BLaER1 treated with 17β-estradiol and CSF1 and Interleukin-3, amounts not matched to agents 10 nM and 100 nM (cell line): ENCODE results near the gene PRPF18.

ENCODE experiments used
- H3K27ac ChIP-seq, 11 experiments: shearing (Covaris generic); formaldehyde crosslinking; 2 replicates each; pipeline ENCODE4 v1.8.1; 2022
- H3K27me3 ChIP-seq, 11 experiments: shearing (Covaris generic); formaldehyde crosslinking; 2 replicates each; pipeline ENCODE4 v1.8.1; 2022
- H3K36me3 ChIP-seq, 11 experiments: shearing (Covaris generic); formaldehyde crosslinking; 2 replicates each; pipeline ENCODE4 v1.8.1; 2022
- H3K4me1 ChIP-seq, 10 experiments: shearing (Covaris generic); formaldehyde crosslinking; 2 replicates each; pipeline ENCODE4 v1.8.1; 2022
- H3K4me2 ChIP-seq, 11 experiments: shearing (Covaris generic); formaldehyde crosslinking; 2 replicates each; pipeline ENCODE4 v1.8.1; 2022
- H3K4me3 ChIP-seq, 10 experiments: shearing (Covaris generic); formaldehyde crosslinking; 2 replicates each; pipeline ENCODE4 v1.8.1; 2022
- H3K9ac ChIP-seq, 11 experiments: shearing (Covaris generic); formaldehyde crosslinking; 2 replicates each; pipeline ENCODE4 v1.8.1; 2022
- H3K9me3 ChIP-seq, 11 experiments: shearing (Covaris generic); formaldehyde crosslinking; replicated peaks in 1 of 11; 2 replicates each; pipeline ENCODE4 v1.8.1; 2022
- H4K20me1 ChIP-seq, 11 experiments: shearing (Covaris generic); formaldehyde crosslinking; 2 replicates each; pipeline ENCODE4 v1.8.1; 2022
- Cebpa-rat ChIP-seq, 11 experiments: shearing (Covaris generic); IDR thresholded peaks; 2 replicates each; pipeline ENCODE4 v1.8.1; 2022

The PRPF18 gene

GRCh38 chr10:13673156-13673555 is 86.4 kb downstream of the PRPF18 start:
- TF ChIP-seq Cebpa-rat (IDR thresholded peaks at IDR 0.05), result no peak
- H3K4me3 ChIP-seq, result no peak overlapping the region
- H4K20me1 ChIP-seq, result peaks cover 0 to 3% (median 0%) of the 10 kb centered on the region in 11 experiments; a peak in 1 of 22 replicates
- H3K27me3 ChIP-seq, result no peaks in the 10 kb centered on the region
- peaks cover 0 to 84% (median 0%) of the 10 kb centered on the region in 11 experiments; a peak in 8 of 22 replicates for H3K36me3 ChIP-seq
- H3K9me3 ChIP-seq, result peaks cover 0 to 23% (median 0%) of the 10 kb centered on the region in 11 experiments; a peak in 8 of 22 replicates
- H3K9ac ChIP-seq, result no peak overlapping the region
- no peak overlapping the region for H3K27ac ChIP-seq
- no peak overlapping the region for H3K4me2 ChIP-seq
- H3K4me1 ChIP-seq, result no peaks in the 10 kb centered on the region

DNA sequence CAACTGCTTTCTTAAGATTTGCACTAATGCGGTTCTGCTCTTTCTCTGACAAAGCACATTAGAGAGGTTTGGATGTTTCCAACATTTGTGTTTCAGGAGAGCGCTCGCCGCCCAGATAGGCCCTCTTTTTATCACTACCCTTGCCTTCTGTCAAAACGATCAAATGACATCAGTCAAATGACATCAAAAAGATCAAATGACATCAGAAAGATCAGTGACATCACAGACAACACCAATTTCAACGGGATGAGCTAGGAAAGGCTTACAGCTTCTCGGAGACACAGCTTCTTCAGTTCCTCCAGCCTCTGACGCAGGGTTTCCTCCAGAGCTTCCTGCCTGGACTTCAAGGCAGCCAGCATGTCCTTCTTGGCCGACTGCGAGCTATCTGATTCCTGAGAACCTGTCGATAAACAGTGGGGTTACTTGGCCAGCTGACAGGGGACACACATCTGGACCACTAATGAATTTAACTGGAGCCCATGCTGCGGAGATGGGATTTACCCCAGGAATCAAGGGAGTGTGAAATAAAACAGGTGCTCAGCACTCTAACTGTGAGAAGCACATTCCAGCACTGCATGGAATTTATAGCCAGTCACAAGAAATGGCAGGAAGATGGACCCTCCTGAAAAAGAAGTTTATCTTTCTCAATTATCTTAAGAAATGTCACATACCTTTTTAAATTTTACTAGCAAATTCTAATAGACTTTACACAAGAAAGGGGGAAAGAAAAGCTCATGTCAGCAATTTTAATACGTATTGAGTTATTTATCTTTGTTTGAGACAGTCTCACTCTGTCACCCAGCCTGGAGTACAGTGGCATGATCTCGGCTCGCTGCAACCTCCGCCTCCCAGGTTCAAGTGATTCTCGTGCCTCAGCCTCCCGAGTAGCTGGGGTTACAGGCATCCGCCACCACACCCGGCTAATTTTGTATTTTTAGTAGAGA is 88.2 kb downstream of the PRPF18 start:
- Histone ChIP-seq H3K36me3 (peaks cover 0 to 76% (median 0%) of the 10 kb centered on the region in 11 experiments; a peak in 8 of 22 replicates), H3K4me2 (no peak overlapping the region), H3K27ac (no peak overlapping the region), H4K20me1 (peaks cover 0 to 6% (median 0%) of the 10 kb centered on the region in 11 experiments; a peak in 1 of 22 replicates), H3K4me3 (no peak overlapping the region), H3K9me3 (peaks cover 0 to 22% (median 0%) of the 10 kb centered on the region in 11 experiments; a peak in 8 of 22 replicates), H3K4me1 (no peaks in the 10 kb centered on the region), H3K9ac (no peak overlapping the region), H3K27me3 (no peaks in the 10 kb centered on the region)
- no peak for TF ChIP-seq Cebpa-rat (IDR thresholded peaks at IDR 0.05)

DNA sequence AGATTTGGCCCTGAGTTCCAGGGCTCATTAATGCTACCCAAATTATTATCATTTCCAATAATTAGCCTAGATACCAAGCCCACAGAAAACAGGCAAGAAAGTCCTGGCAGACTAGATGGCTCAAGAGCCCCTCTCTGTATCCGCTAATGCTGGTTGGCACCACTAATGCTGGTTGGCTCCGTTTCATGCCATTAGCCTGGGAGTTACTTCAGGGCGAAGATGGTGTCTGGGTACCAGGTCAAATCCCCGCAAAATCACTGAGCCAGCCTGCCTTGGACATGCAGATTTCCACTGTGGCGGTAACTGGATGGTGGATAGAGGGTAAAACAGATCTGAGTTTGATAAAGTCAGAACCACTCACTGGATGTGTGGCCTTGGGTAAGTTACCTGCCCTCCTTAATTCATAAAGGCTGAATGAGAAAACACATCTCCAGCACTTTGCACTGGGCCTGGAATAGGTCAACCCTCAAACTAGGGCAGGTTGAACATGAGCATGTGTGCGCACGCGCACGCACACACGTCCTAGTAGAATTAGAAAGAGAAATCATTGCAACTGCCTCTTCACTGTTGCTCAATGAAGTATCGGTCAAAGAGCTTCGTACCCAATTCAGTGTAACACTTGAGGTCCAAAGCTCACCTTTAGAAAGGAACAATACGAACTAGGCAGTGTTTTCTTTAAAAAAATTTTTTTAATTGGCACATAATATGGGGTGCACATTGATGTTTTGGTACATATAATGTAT is 91.5 kb downstream of the PRPF18 start:
- H3K9me3 ChIP-seq, result no peaks in the 10 kb centered on the region
- no peak overlapping the region for H3K27ac ChIP-seq
- H3K36me3 ChIP-seq, result peaks cover 0 to 55% (median 0%) of the 10 kb centered on the region in 11 experiments; a peak in 5 of 22 replicates
- no peak for TF ChIP-seq Cebpa-rat (IDR thresholded peaks at IDR 0.05)
- H3K4me2 ChIP-seq, result no peak overlapping the region
- H3K9ac ChIP-seq, result no peak overlapping the region
- peaks cover 0 to 6% (median 0%) of the 10 kb centered on the region in 11 experiments; a peak in 1 of 22 replicates for H4K20me1 ChIP-seq
- H3K27me3 ChIP-seq, result no peaks in the 10 kb centered on the region
- no peaks in the 10 kb centered on the region for H3K4me1 ChIP-seq
- H3K4me3 ChIP-seq, result no peak overlapping the region
